ENCODE data around the gene SYT9. TPM values are rescaled to one million over a fixed set of nuclear protein-coding genes. Genes with fewer than 3 reads are reported as not detected.

The SYT9 gene
- total RNA-seq, 1 donor from 2014 or later: 0.21 TPM

GRCh38 chr11:7414973-7415817 lies 163.5 kb downstream of the SYT9 start:
- Mint-ChIP-seq H3K9me3 (ENCODE audit: unreplicated experiment) (no peaks in the 10 kb centered on the region), H3K27me3 (ENCODE audit: unreplicated experiment) (no peaks in the 10 kb centered on the region)

GRCh38 chr11:7416080-7416479 lies 164.4 kb downstream of the SYT9 start:
- DNase-seq (ENCODE audit: low spot score): no peak
- Mint-ChIP-seq H3K27me3 (ENCODE audit: unreplicated experiment) (no peaks in the 10 kb centered on the region), H3K4me3 (ENCODE audit: unreplicated experiment) (no peak overlapping the region), H3K36me3 (ENCODE audit: low read depth, unreplicated experiment) (no peaks in the 10 kb centered on the region), H3K27ac (ENCODE audit: unreplicated experiment) (no peak overlapping the region), H3K4me1 (ENCODE audit: unreplicated experiment) (peaks cover 15% of the 10 kb centered on the region), H3K9me3 (ENCODE audit: unreplicated experiment) (no peaks in the 10 kb centered on the region)
- TF ChIP-seq, protein P1, sequence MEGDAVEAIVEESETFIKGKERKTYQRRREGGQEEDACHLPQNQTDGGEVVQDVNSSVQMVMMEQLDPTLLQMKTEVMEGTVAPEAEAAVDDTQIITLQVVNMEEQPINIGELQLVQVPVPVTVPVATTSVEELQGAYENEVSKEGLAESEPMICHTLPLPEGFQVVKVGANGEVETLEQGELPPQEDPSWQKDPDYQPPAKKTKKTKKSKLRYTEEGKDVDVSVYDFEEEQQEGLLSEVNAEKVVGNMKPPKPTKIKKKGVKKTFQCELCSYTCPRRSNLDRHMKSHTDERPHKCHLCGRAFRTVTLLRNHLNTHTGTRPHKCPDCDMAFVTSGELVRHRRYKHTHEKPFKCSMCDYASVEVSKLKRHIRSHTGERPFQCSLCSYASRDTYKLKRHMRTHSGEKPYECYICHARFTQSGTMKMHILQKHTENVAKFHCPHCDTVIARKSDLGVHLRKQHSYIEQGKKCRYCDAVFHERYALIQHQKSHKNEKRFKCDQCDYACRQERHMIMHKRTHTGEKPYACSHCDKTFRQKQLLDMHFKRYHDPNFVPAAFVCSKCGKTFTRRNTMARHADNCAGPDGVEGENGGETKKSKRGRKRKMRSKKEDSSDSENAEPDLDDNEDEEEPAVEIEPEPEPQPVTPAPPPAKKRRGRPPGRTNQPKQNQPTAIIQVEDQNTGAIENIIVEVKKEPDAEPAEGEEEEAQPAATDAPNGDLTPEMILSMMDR (IDR thresholded peaks at IDR 0.05; ENCODE audit: unreplicated experiment): no peak

More at GRCh38 chr11:7414973-7415817, 163.5 kb downstream of the SYT9 start:
- Mint-ChIP-seq H3K4me1 (ENCODE audit: unreplicated experiment) (peaks cover 15% of the 10 kb centered on the region), H3K27ac (ENCODE audit: unreplicated experiment) (no peak overlapping the region), H3K36me3 (ENCODE audit: low read depth, unreplicated experiment) (no peaks in the 10 kb centered on the region), H3K4me3 (ENCODE audit: unreplicated experiment) (no peak overlapping the region)
- TF ChIP-seq, protein P1 (IDR thresholded peaks at IDR 0.05; ENCODE audit: unreplicated experiment): no peak
- no peak for DNase-seq (ENCODE audit: low spot score)

DNA sequence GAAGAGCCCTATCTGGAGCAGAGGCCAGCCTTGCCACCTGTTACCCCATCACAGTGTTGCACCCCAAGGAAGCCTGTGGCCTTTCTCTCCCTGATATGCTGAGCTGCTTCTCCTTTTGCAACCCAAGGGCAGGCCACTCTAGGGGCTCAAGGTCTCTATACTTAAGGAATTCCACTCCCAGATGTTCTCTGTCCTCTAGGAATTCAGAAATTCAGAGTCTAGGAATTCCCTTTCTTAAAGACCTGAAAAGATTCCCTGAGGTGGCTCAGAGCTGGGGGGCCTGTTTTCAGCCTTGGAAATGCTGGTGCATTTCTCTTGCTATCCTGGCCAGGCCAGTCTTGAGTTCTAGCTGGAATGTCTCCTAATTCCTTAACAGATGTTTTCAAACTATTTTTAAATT lies 165.6 kb downstream of the SYT9 start:
- no peak for DNase-seq (ENCODE audit: low spot score)
- Mint-ChIP-seq H3K27ac (ENCODE audit: unreplicated experiment) (no peak overlapping the region), H3K27me3 (ENCODE audit: unreplicated experiment) (no peaks in the 10 kb centered on the region)

DNA sequence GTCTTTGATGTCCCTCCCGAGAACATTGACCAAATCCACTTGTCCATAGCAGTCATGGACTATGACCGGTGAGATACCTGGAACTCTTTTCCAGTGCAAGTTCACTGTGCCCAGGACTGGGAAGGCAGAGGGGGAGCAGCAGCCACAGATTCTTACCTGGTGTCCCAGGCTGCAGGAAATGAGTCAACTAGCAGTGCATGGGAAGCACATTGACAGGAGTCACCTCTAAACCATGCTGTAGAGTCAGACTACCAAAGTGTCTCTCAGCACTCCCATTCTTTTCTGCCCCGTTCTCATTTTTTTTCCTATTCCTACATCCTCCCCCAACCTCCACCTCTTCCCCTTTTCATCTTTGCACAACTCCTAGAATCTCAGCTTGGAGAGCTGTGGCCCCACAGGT lies 166.4 kb downstream of the SYT9 start:
- no peaks in the 10 kb centered on the region for H3K27me3 Mint-ChIP-seq (ENCODE audit: unreplicated experiment)

More for the DNA sequence above, 165.6 kb downstream of the SYT9 start:
- no peak overlapping the region for H3K4me3 Mint-ChIP-seq (ENCODE audit: unreplicated experiment)
- TF ChIP-seq, protein P1 (IDR thresholded peaks at IDR 0.05; ENCODE audit: unreplicated experiment): no peak
- H3K4me1 Mint-ChIP-seq (ENCODE audit: unreplicated experiment): peaks cover 19% of the 10 kb centered on the region
- no peaks in the 10 kb centered on the region for H3K36me3 Mint-ChIP-seq (ENCODE audit: low read depth, unreplicated experiment)
- H3K9me3 Mint-ChIP-seq (ENCODE audit: unreplicated experiment): no peaks in the 10 kb centered on the region

More for the DNA sequence above, 166.4 kb downstream of the SYT9 start:
- TF ChIP-seq, protein P1 (IDR thresholded peaks at IDR 0.05; ENCODE audit: unreplicated experiment): no peak
- no peak for DNase-seq (ENCODE audit: low spot score)
- Mint-ChIP-seq H3K27ac (ENCODE audit: unreplicated experiment) (no peak overlapping the region), H3K36me3 (ENCODE audit: low read depth, unreplicated experiment) (no peaks in the 10 kb centered on the region), H3K4me3 (ENCODE audit: unreplicated experiment) (no peak overlapping the region), H3K9me3 (ENCODE audit: unreplicated experiment) (no peaks in the 10 kb centered on the region), H3K4me1 (ENCODE audit: unreplicated experiment) (peaks cover 26% of the 10 kb centered on the region)
